CD4-positive, alpha-beta T cell (primary cell): ENCODE measurements around the gene SGIP1. TPM values are rescaled to one million over a fixed set of nuclear protein-coding genes. Genes with fewer than 3 reads are reported as not detected.
A peak's percentile ranks its signal among the peaks of the same experiment; 100 is the strongest.

Experiments
- ATAC-seq: fragments of 200-7000 bp; cut with Tn5 transposase; one replicate; pipeline ENCODE4 v1.10.0; 2022; ENCODE audit warnings: mild to moderate bottlenecking; ENCODE audit not compliant: poor library complexity
- CTCF ChIA-PET: fragments of 350-600 bp; sonication (Branson Sonifier 250); formaldehyde crosslinking; loops from one replicate; lab custom pipeline; 2021; ENCODE audit warnings: antibody characterized with exemption, inconsistent platforms; lab: Charles Lee
- POLR2A ChIA-PET: fragments of 350-600 bp; sonication (Branson Sonifier 250); formaldehyde crosslinking; loops from one replicate; lab custom pipeline; 2021; ENCODE audit warnings: antibody characterized with exemption, inconsistent platforms; lab: Charles Lee
- DNase-seq, 14 experiments: peaks; one replicate each; pipeline ENCODE4 v3.0.0-alpha.2; 2013 to 2020; ENCODE audit warnings: mixed read lengths in 2 of 14
- H3K27ac ChIP-seq, 2 donors: one replicate each; pipeline versions ENCODE4 v1.5.1 to v1.7.0; 2013; ENCODE audit warnings: low read length in 2 of 2, low read depth in 1 of 2, mild to moderate bottlenecking in 1 of 2
- H3K27me3 ChIP-seq, 2 experiments: 1 replicate in 1 of 2; 2 replicates in 1 of 2; pipeline versions ENCODE4 v1.6.1 to v1.7.0; 2013; ENCODE audit warnings: low read length in 2 of 2, control low read depth in 1 of 2, mild to moderate bottlenecking in 1 of 2, moderate library complexity in 1 of 2; ENCODE audit not compliant: insufficient read depth in 2 of 2, control insufficient read depth in 1 of 2
- H3K36me3 ChIP-seq: one replicate; pipeline ENCODE4 v1.6.1; 2013; ENCODE audit warnings: low read length, control low read depth; ENCODE audit not compliant: insufficient read depth
- H3K4me1 ChIP-seq: one replicate; pipeline ENCODE4 v1.6.1; 2013; ENCODE audit warnings: low read length, control low read depth; ENCODE audit not compliant: insufficient read depth
- H3K4me3 ChIP-seq: one replicate; pipeline ENCODE4 v1.5.1; 2013; ENCODE audit warnings: mild to moderate bottlenecking, low read length, moderate library complexity
- H3K9me3 ChIP-seq, 2 experiments: 1 replicate in 1 of 2; 2 replicates in 1 of 2; pipeline versions ENCODE4 v1.6.1 to v1.7.0; 2013; ENCODE audit warnings: low read length in 2 of 2, mild to moderate bottlenecking in 2 of 2, control low read depth in 1 of 2, moderate library complexity in 1 of 2; ENCODE audit not compliant: control insufficient read depth in 1 of 2, insufficient read depth in 1 of 2
- H3K27ac Mint-ChIP-seq: one replicate; pipeline ENCODE4 v1.8.0; 2020; ENCODE audit warnings: mixed read lengths
- H3K27me3 Mint-ChIP-seq: one replicate; pipeline ENCODE4 v1.8.0; 2021; ENCODE audit warnings: mixed read lengths
- H3K36me3 Mint-ChIP-seq: one replicate; pipeline ENCODE4 v1.8.0; 2021; ENCODE audit warnings: low read depth, mixed read lengths
- H3K4me1 Mint-ChIP-seq: one replicate; pipeline ENCODE4 v1.8.0; 2021; ENCODE audit warnings: low read depth, mixed read lengths
- H3K4me3 Mint-ChIP-seq: one replicate; pipeline ENCODE4 v1.8.0; 2020; ENCODE audit warnings: mild to moderate bottlenecking, mixed read lengths
- H3K9me3 Mint-ChIP-seq: one replicate; pipeline ENCODE4 v1.8.0; 2020; ENCODE audit warnings: mixed read lengths
- intact Hi-C, 2 experiments: fragments of 100-400 bp; cut with DNase I in 1 of 2; cut with micrococcal nuclease in 1 of 2; formaldehyde crosslinking; loops; one replicate each; pipeline versions ENCODE4 v1.15.1 to v1.9.0; 2023 to 2025; cut with DNase I, micrococcal nuclease
- total RNA-seq, 174 experiments: library from RNA in 2 of 174; stranded (reverse) in 2 of 174; gene quantifications; one replicate each; pipeline ENCODE4 v1.2.3 and lab custom pipeline; 2021 to 2026
- TF ChIP-seq, protein P1 (sequence below): fragments of 200-600 bp; IDR thresholded peaks from one replicate; pipeline ENCODE4 v1.8.0; 2022; ENCODE audit warnings: antibody characterized with exemption, mild to moderate bottlenecking

Gene SGIP1
- total RNA-seq, 2 experiments from 2014 or later, result 0.84 TPM; not detected in 1

DNA sequence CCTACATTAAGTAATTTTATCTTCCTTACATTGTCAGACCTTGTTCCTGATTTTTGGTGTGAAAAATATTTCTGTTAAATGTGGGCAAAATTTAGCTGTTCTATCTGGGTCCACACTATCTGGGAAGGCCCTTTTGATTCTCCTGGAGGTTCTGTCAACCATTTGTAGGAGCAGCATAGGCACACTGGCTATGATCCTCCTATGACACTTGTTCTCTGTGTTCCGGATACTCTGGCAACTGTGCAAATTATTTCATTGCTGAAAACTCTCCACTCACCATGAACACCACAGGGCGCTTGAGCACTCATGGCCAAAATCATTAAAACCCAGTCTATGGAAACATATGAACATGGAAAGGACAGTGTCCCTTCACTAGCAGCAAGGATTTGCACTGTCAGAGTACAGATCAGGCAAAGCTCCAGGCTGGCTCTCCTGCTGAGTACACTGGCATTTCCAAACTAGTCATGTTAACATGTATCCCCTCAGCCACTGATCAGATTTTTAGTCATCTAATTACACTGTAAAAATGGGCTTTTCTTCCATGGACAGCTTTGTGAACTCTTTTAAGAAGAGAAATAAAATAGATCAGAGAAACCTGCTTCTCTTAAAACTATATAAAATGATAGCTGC lies 43.9 kb upstream of the SGIP1 start:
- Mint-ChIP-seq H3K36me3 (no peaks in the 10 kb centered on the region), H3K27me3 (no peaks in the 10 kb centered on the region), H3K4me1 (no peaks in the 10 kb centered on the region), H3K9me3 (no peaks in the 10 kb centered on the region), H3K4me3 (no peak overlapping the region), H3K27ac (no peak overlapping the region)
- no peaks in the 10 kb centered on the region for H3K36me3 ChIP-seq
- no peaks in the 10 kb centered on the region for H3K9me3 ChIP-seq
- intact Hi-C loops, result no loop called here
- no peaks in the 10 kb centered on the region for H3K4me1 ChIP-seq
- ChIA-PET CTCF (interaction anchor here (0.6 kb wide), 1 partner anchor 1171 kb away, joined by 3 read pairs; no protein-coding TSS in a partner anchor), POLR2A (no interaction called here)
- ATAC-seq (no peak), DNase-seq (no peak)
- H3K27ac ChIP-seq, result no peak overlapping the region
- no peaks in the 10 kb centered on the region for H3K27me3 ChIP-seq
- TF ChIP-seq, protein P1, sequence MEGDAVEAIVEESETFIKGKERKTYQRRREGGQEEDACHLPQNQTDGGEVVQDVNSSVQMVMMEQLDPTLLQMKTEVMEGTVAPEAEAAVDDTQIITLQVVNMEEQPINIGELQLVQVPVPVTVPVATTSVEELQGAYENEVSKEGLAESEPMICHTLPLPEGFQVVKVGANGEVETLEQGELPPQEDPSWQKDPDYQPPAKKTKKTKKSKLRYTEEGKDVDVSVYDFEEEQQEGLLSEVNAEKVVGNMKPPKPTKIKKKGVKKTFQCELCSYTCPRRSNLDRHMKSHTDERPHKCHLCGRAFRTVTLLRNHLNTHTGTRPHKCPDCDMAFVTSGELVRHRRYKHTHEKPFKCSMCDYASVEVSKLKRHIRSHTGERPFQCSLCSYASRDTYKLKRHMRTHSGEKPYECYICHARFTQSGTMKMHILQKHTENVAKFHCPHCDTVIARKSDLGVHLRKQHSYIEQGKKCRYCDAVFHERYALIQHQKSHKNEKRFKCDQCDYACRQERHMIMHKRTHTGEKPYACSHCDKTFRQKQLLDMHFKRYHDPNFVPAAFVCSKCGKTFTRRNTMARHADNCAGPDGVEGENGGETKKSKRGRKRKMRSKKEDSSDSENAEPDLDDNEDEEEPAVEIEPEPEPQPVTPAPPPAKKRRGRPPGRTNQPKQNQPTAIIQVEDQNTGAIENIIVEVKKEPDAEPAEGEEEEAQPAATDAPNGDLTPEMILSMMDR, result no peak
- H3K4me3 ChIP-seq, result no peak overlapping the region

DNA sequence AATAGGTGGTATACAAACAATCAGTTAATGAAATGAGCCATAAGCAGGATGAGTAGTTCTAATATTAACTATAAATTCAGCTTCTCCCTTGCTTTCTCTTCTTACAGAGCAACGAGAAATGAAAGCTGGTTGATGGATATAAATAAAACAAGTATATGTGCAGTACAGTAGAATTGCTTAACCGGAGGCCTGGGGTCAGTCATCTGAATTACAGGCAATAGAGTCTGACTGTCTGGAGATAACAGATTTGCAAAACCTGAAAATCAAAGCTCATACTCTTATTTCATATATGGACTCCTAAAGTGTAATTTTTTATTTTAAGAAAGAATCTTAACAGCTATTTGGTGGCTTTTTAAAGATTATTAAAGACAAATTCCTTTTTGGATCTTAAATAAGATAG lies 43.1 kb upstream of the SGIP1 start:
- POLR2A ChIA-PET, result interaction anchor here (0.9 kb wide), 1 partner anchor 78 kb away, joined by 3 read pairs; no protein-coding TSS in a partner anchor
- Mint-ChIP-seq H3K27me3 (no peaks in the 10 kb centered on the region), H3K27ac (no peak overlapping the region), H3K36me3 (no peaks in the 10 kb centered on the region), H3K4me1 (no peaks in the 10 kb centered on the region), H3K4me3 (no peak overlapping the region), H3K9me3 (no peaks in the 10 kb centered on the region)
- DNase-seq (peak in 1 of 14 experiments; percentile 3), ATAC-seq (no peak)
- no peaks in the 10 kb centered on the region for H3K4me1 ChIP-seq
- H3K36me3 ChIP-seq, result no peaks in the 10 kb centered on the region
- intact Hi-C loops, result no loop called here
- no peak overlapping the region for H3K4me3 ChIP-seq
- H3K9me3 ChIP-seq, result no peaks in the 10 kb centered on the region
- CTCF ChIA-PET, result no interaction called here
- no peaks in the 10 kb centered on the region for H3K27me3 ChIP-seq
- H3K27ac ChIP-seq, result no peak overlapping the region
- TF ChIP-seq, protein P1, result no peak

DNA sequence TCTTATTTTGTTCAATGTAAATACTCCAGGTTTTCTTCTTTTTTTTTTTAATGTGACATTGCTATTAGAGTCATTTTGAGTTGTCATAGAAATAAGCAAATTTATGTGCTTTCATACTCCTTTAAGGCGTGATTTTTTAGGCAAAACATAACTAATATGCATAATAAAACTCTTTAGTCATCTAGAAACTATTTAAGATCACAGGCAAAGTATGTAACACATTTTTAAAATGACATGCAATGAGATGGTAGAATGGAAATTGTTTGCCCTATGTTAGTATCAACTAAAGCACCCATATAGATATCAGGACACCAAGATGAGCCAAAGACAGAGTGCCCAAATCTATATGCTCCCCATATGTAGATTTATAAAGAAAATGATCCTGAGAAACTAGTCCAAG lies 41.5 kb upstream of the SGIP1 start:
- Mint-ChIP-seq H3K27me3 (peaks cover 4% of the 10 kb centered on the region), H3K36me3 (no peaks in the 10 kb centered on the region), H3K9me3 (no peaks in the 10 kb centered on the region), H3K4me3 (no peak overlapping the region), H3K27ac (no peak overlapping the region), H3K4me1 (no peaks in the 10 kb centered on the region)
- H3K27me3 ChIP-seq, result no peaks in the 10 kb centered on the region
- H3K4me1 ChIP-seq, result no peaks in the 10 kb centered on the region
- ATAC-seq (no peak), DNase-seq (no peak)
- TF ChIP-seq, protein P1, result no peak
- no peak overlapping the region for H3K4me3 ChIP-seq
- no peaks in the 10 kb centered on the region for H3K36me3 ChIP-seq
- ChIA-PET CTCF (no interaction called here), POLR2A (no interaction called here)
- no peak overlapping the region for H3K27ac ChIP-seq
- H3K9me3 ChIP-seq, result no peaks in the 10 kb centered on the region
- intact Hi-C loops, result no loop called here
